MCF 10A (cell line): ENCODE results near the gene GPR148. TPM values are rescaled to one million over a fixed set of nuclear protein-coding genes. Genes with fewer than 3 reads are reported as not detected.

Experiments
- BruUV-seq: library from RNA; stranded (reverse); fragments of 400-500 nt; replicated peaks from 2 replicates; lab custom pipeline; 2021; lab: Mats Ljungman, UMichigan
- CTCF ChIA-PET: fragments of 300-600 bp; sonication (Branson Sonifier 250); formaldehyde crosslinking; extraction: SDS; loops from one replicate; lab custom pipeline; 2021; ENCODE audit warnings: antibody characterized with exemption, inconsistent platforms; lab: Yijun Ruan, JAX
- POLR2A ChIA-PET: fragments of 300-600, 350-650 bp; sonication (Branson Sonifier 250); formaldehyde crosslinking; extraction: SDS; loops from one replicate; lab custom pipeline; 2020; ENCODE audit warnings: antibody characterized with exemption, inconsistent platforms; lab: Yijun Ruan, JAX
- DNase-seq: peaks from one replicate; pipeline ENCODE4 v3.0.0-alpha.2; 2018; ENCODE audit not compliant: unreplicated experiment
- H3K27ac Mint-ChIP-seq: one replicate; pipeline ENCODE4 v1.8.0; 2022; ENCODE audit warnings: mild to moderate bottlenecking, low read depth, mixed read lengths; ENCODE audit not compliant: unreplicated experiment
- H3K27me3 Mint-ChIP-seq: one replicate; pipeline ENCODE4 v1.8.0; 2022; ENCODE audit warnings: mixed read lengths; ENCODE audit not compliant: insufficient read depth, unreplicated experiment
- H3K36me3 Mint-ChIP-seq: one replicate; pipeline ENCODE4 v1.8.0; 2022; ENCODE audit warnings: mild to moderate bottlenecking, moderate library complexity, mixed read lengths; ENCODE audit not compliant: insufficient read depth, unreplicated experiment
- H3K4me1 Mint-ChIP-seq: one replicate; pipeline ENCODE4 v1.8.0; 2022; ENCODE audit warnings: mixed read lengths; ENCODE audit not compliant: insufficient read depth, unreplicated experiment
- H3K4me3 Mint-ChIP-seq: one replicate; pipeline ENCODE4 v1.8.0; 2022; ENCODE audit warnings: mild to moderate bottlenecking, moderate library complexity, mixed read lengths; ENCODE audit not compliant: unreplicated experiment
- H3K9me3 Mint-ChIP-seq: one replicate; pipeline ENCODE4 v1.8.0; 2022; ENCODE audit warnings: mixed read lengths; ENCODE audit not compliant: unreplicated experiment
- CTCF ChIP-seq: fragments of 200-600 bp; IDR thresholded peaks from one replicate; pipeline ENCODE4 v1.8.0; 2022; ENCODE audit warnings: antibody characterized with exemption, mild to moderate bottlenecking; ENCODE audit not compliant: unreplicated experiment
- intact Hi-C: fragments of 100-400 bp; cut with micrococcal nuclease; formaldehyde crosslinking; loops from 2 replicates; pipeline ENCODE4 v1.14.1; 2022
- total RNA-seq: library from RNA; stranded (reverse); gene quantifications from 2 replicates; pipeline ENCODE4 v1.2.3, GENCODE V29; 2022

Gene GPR148
- total RNA-seq, 1 experiment from 2014 or later, result not detected

GRCh38 chr2:130743278-130743677 is 14.4 kb downstream of the GPR148 start:
- Mint-ChIP-seq H3K27me3 (peaks cover 65% of the 10 kb centered on the region), H3K27ac (no peak overlapping the region)
- DNase-seq, result no peak

GRCh38 chr2:130744287-130745117 is 15.6 kb downstream of the GPR148 start:
- Mint-ChIP-seq H3K4me1 (no peaks in the 10 kb centered on the region), H3K27ac (no peak overlapping the region), H3K4me3 (no peak overlapping the region), H3K27me3 (peaks cover 77% of the 10 kb centered on the region), H3K9me3 (no peaks in the 10 kb centered on the region), H3K36me3 (no peaks in the 10 kb centered on the region)
- ChIA-PET POLR2A (no interaction called here), CTCF (interaction anchor here (0.7 kb wide), 1 partner anchor 53 kb away, joined by 5 read pairs; no protein-coding TSS in a partner anchor)
- TF ChIP-seq CTCF, result no peak
- DNase-seq, result no peak
- no TSS peak for BruUV-seq
- intact Hi-C loops, result no loop called here

More at GRCh38 chr2:130743278-130743677, 14.4 kb downstream of the GPR148 start:
- intact Hi-C loops, result no loop called here
- CTCF ChIA-PET, result interaction anchor here (0.7 to 0.8 kb wide), 2 partner anchors 11 to 23 kb away, joined by 3 read pairs; no protein-coding TSS in a partner anchor
- Mint-ChIP-seq H3K4me1 (no peaks in the 10 kb centered on the region), H3K9me3 (no peaks in the 10 kb centered on the region), H3K36me3 (no peaks in the 10 kb centered on the region), H3K4me3 (no peak overlapping the region)
- TF ChIP-seq CTCF, result no peak
- POLR2A ChIA-PET, result no interaction called here
- no TSS peak for BruUV-seq

GRCh38 chr2:130749078-130749477 is 20.2 kb downstream of the GPR148 start:
- H3K4me3 Mint-ChIP-seq, result no peak overlapping the region
- intact Hi-C loops, result no loop called here
- no TSS peak for BruUV-seq
- H3K36me3 Mint-ChIP-seq, result no peaks in the 10 kb centered on the region
- H3K27me3 Mint-ChIP-seq, result peaks cover 71% of the 10 kb centered on the region
- H3K27ac Mint-ChIP-seq, result no peak overlapping the region
- no peaks in the 10 kb centered on the region for H3K4me1 Mint-ChIP-seq
- TF ChIP-seq CTCF, result no peak
- ChIA-PET CTCF (no interaction called here), POLR2A (no interaction called here)
- H3K9me3 Mint-ChIP-seq, result no peaks in the 10 kb centered on the region
- no peak for DNase-seq

GRCh38 chr2:130749641-130750040 is 20.8 kb downstream of the GPR148 start:
- H3K4me1 Mint-ChIP-seq, result no peaks in the 10 kb centered on the region
- no peak for TF ChIP-seq CTCF
- ChIA-PET CTCF (no interaction called here), POLR2A (no interaction called here)
- no peak overlapping the region for H3K27ac Mint-ChIP-seq
- no peaks in the 10 kb centered on the region for H3K9me3 Mint-ChIP-seq
- intact Hi-C loops, result no loop called here
- no peak for DNase-seq
- no peak overlapping the region for H3K4me3 Mint-ChIP-seq
- no peaks in the 10 kb centered on the region for H3K36me3 Mint-ChIP-seq
- BruUV-seq, result no TSS peak
- H3K27me3 Mint-ChIP-seq, result peaks cover 71% of the 10 kb centered on the region
